Transverse colon (tissue), 4 donors: ENCODE results near the gene TNFRSF8. TPM values are rescaled to one million over a fixed set of nuclear protein-coding genes. Genes with fewer than 3 reads are reported as not detected.

Experiments
- DNase-seq: peaks from one replicate; pipeline ENCODE4 v3.0.0-alpha.2; 2019
- H3K27ac ChIP-seq, 4 donors: fragments of 200-600 bp; sonication (generic); 2 replicates each; pipeline ENCODE4 v1.5.1; 2016 to 2018; ENCODE audit warnings: inconsistent platforms in 4 of 4
- H3K27me3 ChIP-seq: fragments of 200-600 bp; sonication (generic); 2 replicates; pipeline ENCODE4 v1.5.1; 2017; ENCODE audit warnings: inconsistent platforms
- H3K36me3 ChIP-seq, 4 donors: fragments of 200-600 bp; sonication (generic); 2 replicates each; pipeline ENCODE4 v1.5.1; 2017 to 2019; ENCODE audit warnings: inconsistent platforms in 4 of 4
- H3K4me1 ChIP-seq, 4 donors: fragments of 200-600 bp; sonication (generic); 2 replicates each; pipeline ENCODE4 v1.5.1; 2017 to 2020; ENCODE audit warnings: inconsistent platforms in 4 of 4
- H3K4me3 ChIP-seq, 4 donors: fragments of 200-600 bp; sonication (generic); 1 replicate in 1 of 4; 2 replicates in 3 of 4; pipeline versions ENCODE4 v1.5.1 to v1.6.1; 2017 to 2019; ENCODE audit warnings: inconsistent platforms in 4 of 4
- H3K9me3 ChIP-seq, 2 donors: fragments of 200-600 bp; sonication (generic); 2 replicates each; pipeline ENCODE4 v1.5.1; 2017 to 2019; ENCODE audit warnings: inconsistent platforms in 2 of 2
- EP300 ChIP-seq: sonication (generic); formaldehyde crosslinking; IDR thresholded peaks from one replicate; pipeline ENCODE4 v1.6.1; 2017; ENCODE audit warnings: antibody characterized with exemption, low read depth
- POLR2A ChIP-seq: fragments of 450-650 bp; IDR thresholded peaks from one replicate; pipeline ENCODE4 v1.6.1; 2016; ENCODE audit warnings: antibody characterized with exemption, mild to moderate bottlenecking, moderate library complexity
- POLR2AphosphoS5 ChIP-seq, 3 donors: sonication (generic); formaldehyde crosslinking; IDR thresholded peaks; one replicate each; pipeline ENCODE4 v1.6.1; 2016; ENCODE audit warnings: antibody characterized with exemption in 3 of 3
- WGBS, 2 donors: methylation state at CpG; one replicate each; pipeline ENCODE4 v1.1.5; 2018; ENCODE audit warnings: low coverage in 1 of 2; 5-methylcytosine and 5-hydroxymethylcytosine counted together
- in situ Hi-C, 4 donors: fragments of 200-750 bp; cut with MboI; loops; one replicate each; pipeline versions ENCODE4 v1.15.0 to v1.15.1; 2017; ENCODE audit warnings: low sequenced_read_pairs in 3 of 4, low pct_ligation_motif_present in 1 of 4, low pct_unique_long_range_greater_than_20kb in 1 of 4
- intact Hi-C: fragments of 100-400 bp; cut with DNase I; formaldehyde crosslinking; loops from one replicate; pipeline ENCODE4 v1.15.1; 2023; ENCODE audit warnings: low total_unique reads
- total RNA-seq, 4 donors: library from RNA; depleted of rRNA; stranded (reverse); fragments of >200 nt; gene quantifications; one replicate each; pipeline ENCODE4 v1.1.0, GENCODE V29; 2016
- TF ChIP-seq, protein P1 (sequence below), 5 experiments: fragments of 200-600 bp in 3 of 5; fragments of 450-650 bp in 2 of 5; sonication (generic) in 3 of 5; IDR thresholded peaks; 1 replicate in 2 of 5; 2 replicates in 3 of 5; pipeline ENCODE4 v1.5.1; 2016 to 2017; ENCODE audit warnings: antibody characterized with exemption in 5 of 5, inconsistent platforms in 3 of 5, mild to moderate bottlenecking in 2 of 5, moderate library complexity in 1 of 5

The TNFRSF8 gene
- total RNA-seq, 4 donors from 2014 or later = 0.16 TPM; not detected in 3

DNA sequence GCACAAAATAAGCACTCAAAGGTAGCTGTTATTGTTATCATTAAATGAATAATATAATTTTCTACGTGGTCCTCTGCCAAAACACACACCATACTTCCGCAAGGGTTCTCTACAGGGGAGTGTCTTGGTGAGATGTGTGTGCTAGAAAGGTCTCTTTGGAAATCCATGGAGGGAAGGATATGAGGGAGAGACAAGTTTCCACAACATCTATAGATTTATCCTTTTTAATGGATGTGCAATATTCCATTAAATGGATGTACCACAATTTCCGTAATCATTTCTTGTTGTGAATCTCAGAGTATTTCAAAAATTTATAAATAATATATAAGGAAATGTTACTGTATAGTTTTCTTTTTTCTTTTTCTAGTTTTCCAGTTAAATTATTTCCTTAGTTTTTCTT lies 2.6 kb upstream of the TNFRSF8 start:
- no peak overlapping the region for H3K4me3 ChIP-seq
- no peak overlapping the region for H3K27ac ChIP-seq
- DNase-seq = no peak
- 82 to 100% methylated on average over 1 to 3 of the region's 3 CpGs for WGBS, 2 donors
- no peaks in the 10 kb centered on the region for H3K36me3 ChIP-seq
- peaks cover 51% of the 10 kb centered on the region for H3K27me3 ChIP-seq
- in situ Hi-C loops (no loop called here), intact Hi-C loops (no loop called here)
- H3K9me3 ChIP-seq = no peaks in the 10 kb centered on the region
- TF ChIP-seq, protein P1, sequence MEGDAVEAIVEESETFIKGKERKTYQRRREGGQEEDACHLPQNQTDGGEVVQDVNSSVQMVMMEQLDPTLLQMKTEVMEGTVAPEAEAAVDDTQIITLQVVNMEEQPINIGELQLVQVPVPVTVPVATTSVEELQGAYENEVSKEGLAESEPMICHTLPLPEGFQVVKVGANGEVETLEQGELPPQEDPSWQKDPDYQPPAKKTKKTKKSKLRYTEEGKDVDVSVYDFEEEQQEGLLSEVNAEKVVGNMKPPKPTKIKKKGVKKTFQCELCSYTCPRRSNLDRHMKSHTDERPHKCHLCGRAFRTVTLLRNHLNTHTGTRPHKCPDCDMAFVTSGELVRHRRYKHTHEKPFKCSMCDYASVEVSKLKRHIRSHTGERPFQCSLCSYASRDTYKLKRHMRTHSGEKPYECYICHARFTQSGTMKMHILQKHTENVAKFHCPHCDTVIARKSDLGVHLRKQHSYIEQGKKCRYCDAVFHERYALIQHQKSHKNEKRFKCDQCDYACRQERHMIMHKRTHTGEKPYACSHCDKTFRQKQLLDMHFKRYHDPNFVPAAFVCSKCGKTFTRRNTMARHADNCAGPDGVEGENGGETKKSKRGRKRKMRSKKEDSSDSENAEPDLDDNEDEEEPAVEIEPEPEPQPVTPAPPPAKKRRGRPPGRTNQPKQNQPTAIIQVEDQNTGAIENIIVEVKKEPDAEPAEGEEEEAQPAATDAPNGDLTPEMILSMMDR (IDR thresholded peaks at IDR 0.05) = no peak
- no peak for TF ChIP-seq POLR2AphosphoS5 (IDR thresholded peaks at IDR 0.05)
- no peak for TF ChIP-seq EP300
- TF ChIP-seq POLR2A = no peak
- peaks cover 0 to 8% (median 3%) of the 10 kb centered on the region in 4 donors for H3K4me1 ChIP-seq

DNA sequence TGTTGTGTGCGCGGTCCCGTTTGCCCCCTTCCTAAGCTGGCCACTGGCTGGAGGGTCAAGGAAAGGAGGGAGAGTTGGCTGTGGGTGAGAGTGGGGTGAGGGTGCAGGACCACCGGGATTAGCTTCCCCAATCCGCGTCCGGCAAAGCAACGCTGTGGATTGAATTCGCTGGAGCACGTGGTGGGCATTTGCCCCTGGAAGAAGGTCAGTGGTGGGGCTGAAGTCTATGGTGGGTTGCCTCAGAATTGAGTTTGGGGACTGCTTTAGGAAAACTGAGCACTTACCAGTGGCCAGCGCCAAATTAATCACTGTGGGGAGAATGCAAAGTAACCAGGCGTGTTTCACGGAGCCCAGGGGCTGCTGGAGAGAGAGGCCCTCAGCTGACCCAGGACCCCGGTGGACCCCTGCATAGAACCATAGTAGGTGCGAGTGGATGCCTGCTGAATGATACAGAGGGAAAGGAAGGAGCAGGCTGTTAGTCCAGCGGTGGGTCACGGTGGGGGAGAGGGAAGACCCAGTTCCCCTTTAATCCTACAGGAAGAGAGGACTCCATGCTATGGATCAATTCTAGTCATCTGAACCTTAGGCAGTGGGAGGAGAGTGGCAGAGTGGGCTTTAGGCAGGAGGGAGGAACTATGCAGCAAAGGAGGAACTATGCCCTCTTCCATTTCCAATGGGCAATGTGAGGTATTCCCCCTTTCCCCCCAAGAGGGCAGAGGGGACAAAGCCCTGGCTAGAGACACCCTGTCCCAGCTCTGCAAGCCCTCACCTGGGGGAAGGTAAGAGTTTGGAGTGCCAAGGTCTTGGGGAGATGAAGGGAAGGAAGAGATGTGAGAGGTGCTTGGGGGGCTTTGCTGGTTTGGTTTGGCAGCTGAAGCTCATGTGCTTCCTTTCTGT lies 1.2 kb downstream of the TNFRSF8 start:
- Histone ChIP-seq H3K4me1 (peaks cover 0 to 8% (median 3%) of the 10 kb centered on the region in 4 donors), H3K4me3 (no peak overlapping the region), H3K9me3 (no peaks in the 10 kb centered on the region), H3K27ac (no peak overlapping the region), H3K27me3 (peaks cover 83% of the 10 kb centered on the region), H3K36me3 (no peaks in the 10 kb centered on the region)
- in situ Hi-C loops (no loop called here), intact Hi-C loops (no loop called here)
- WGBS, 2 donors = 29 to 50% methylated on average over 2 to 17 of the region's 17 CpGs
- DNase-seq = no peak
- TF ChIP-seq EP300 (no peak), POLR2AphosphoS5 (IDR thresholded peaks at IDR 0.05) (no peak), POLR2A (no peak)
- TF ChIP-seq, protein P1 (IDR thresholded peaks at IDR 0.05) = no peak

DNA sequence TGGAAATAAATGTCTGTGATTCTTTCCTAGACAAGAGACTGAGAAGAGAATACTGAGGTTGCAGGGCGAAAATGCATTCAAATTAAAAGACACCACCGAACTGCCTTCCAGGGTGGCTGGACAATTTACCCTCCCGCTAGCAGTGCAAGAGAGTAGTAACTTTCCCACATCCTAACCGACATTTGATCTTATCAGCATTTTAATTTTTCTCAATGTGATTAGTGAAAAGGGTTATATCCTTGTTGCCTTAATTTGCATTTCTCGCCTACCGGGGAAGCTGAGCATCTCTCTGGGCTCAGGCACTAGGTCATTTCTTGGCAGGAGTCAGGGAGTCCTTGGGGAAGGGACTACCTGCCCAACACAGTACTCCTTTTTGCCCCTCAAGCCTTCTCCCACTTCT lies 2.8 kb downstream of the TNFRSF8 start:
- no peak for TF ChIP-seq POLR2AphosphoS5 (IDR thresholded peaks at IDR 0.05)
- no peak for TF ChIP-seq POLR2A
- no peak for TF ChIP-seq EP300
- TF ChIP-seq, protein P1 (IDR thresholded peaks at IDR 0.05) = no peak
- peaks cover 0 to 8% (median 3%) of the 10 kb centered on the region in 4 donors for H3K4me1 ChIP-seq
- 41 to 55% methylated on average over 6 of the region's 6 CpGs for WGBS, 2 donors
- in situ Hi-C loops = no loop called here
- peaks cover 74% of the 10 kb centered on the region for H3K27me3 ChIP-seq
- no peaks in the 10 kb centered on the region for H3K9me3 ChIP-seq
- intact Hi-C loops = no loop called here
- H3K36me3 ChIP-seq = no peaks in the 10 kb centered on the region
- DNase-seq = no peak
- H3K27ac ChIP-seq = no peak overlapping the region
- H3K4me3 ChIP-seq = no peak overlapping the region

DNA sequence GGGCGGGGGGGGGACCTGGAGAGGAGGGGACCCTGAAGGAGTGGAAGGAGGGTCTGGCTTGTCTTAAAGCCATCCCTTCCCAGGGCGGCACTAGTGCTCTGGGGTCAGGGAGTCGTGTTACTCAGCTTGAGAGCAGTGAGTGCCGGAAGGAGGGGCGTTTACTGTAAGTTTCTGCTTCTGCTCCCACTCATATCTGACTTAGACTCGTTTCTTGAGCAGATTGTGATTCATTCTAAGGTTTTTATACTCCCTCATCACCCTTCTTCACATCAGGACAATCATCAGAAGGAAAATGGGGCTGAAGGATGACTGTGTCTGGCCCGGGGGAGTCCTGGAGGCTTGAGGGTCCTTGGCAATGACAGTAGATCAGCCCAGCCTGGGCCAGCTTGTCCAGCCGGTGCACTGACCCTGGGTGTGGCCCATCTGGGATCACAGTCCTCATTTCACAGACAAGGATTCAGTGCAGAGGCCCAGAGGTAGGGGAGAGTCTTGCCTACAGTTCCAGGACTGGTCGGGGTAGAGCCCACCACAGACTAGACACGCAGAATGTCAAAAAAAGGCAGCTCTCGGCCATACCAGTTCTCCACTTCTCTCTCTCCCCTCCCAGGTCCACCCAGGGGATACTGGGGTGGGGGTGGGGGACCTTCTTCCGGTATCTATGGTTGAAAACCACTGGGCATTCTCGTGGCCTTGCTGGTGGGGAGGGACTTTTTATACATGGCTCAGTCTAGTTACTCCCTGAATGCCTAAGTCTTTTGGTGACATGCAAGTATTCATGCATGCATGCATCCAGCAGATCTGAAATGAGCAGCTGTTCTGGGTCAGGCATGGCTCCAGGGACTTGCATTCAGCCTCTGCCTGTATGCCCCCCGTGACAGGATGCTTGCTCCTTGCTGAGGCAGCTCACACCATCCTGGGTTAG lies 5.1 kb downstream of the TNFRSF8 start:
- Histone ChIP-seq H3K9me3 (no peaks in the 10 kb centered on the region), H3K4me1 (peaks cover 0 to 7% (median 3%) of the 10 kb centered on the region in 4 donors), H3K27ac (no peak overlapping the region), H3K4me3 (no peak overlapping the region), H3K36me3 (no peaks in the 10 kb centered on the region), H3K27me3 (peaks cover 62% of the 10 kb centered on the region)
- in situ Hi-C loops = no loop called here
- intact Hi-C loops = no loop called here
- no peak for DNase-seq
- 22 to 32% methylated on average over 3 to 14 of the region's 14 CpGs for WGBS, 2 donors
- TF ChIP-seq, protein P1 (IDR thresholded peaks at IDR 0.05) = no peak
- TF ChIP-seq POLR2A = no peak
- no peak for TF ChIP-seq EP300
- no peak for TF ChIP-seq POLR2AphosphoS5 (IDR thresholded peaks at IDR 0.05)
